ENCODE results near the gene UBE2E2. TPM values are rescaled to one million over a fixed set of nuclear protein-coding genes. Genes with fewer than 3 reads are reported as not detected.

The UBE2E2 gene
- polyA plus RNA-seq, 1 donor (not counting 4 experiments of a cell fraction or from before 2014, with no cell fraction given): 63.2 TPM

- H3K4me3 ChIP-seq (ENCODE audit: control insufficient read depth in 2 of 3, extremely low read depth in 1 of 3, insufficient read depth in 2 of 3, low read depth in 1 of 3, low read length in 3 of 3): no peak overlapping the region
- no peak for TF ChIP-seq CTCF (optimal IDR thresholded peaks at IDR 0.05 in 1 of 3, IDR thresholded peaks at IDR 0.05 in 1 of 3, conservative IDR thresholded peaks at IDR 0.05 in 1 of 3; ENCODE audit: extremely low read depth in 1 of 3, insufficient read depth in 2 of 3, low read length in 3 of 3)
- TF ChIP-seq EZH2 (IDR thresholded peaks at IDR 0.05; ENCODE audit: low read length): no peak
- FAIRE-seq (no peak), DNase-seq (ENCODE audit: low read depth, low spot score) (no peak)
- no peaks in the 10 kb centered on the region for H3K9me3 ChIP-seq (ENCODE audit: control insufficient read depth, low read depth, low read length)
- no peaks in the 10 kb centered on the region for H3K36me3 ChIP-seq (ENCODE audit: control insufficient read depth in 2 of 2, extremely low read depth in 1 of 2, insufficient read depth in 2 of 2, low read length in 2 of 2)
- H4K20me1 ChIP-seq (ENCODE audit: control insufficient read depth, extremely low read depth, insufficient read depth, low read length): no peaks in the 10 kb centered on the region
- H3K9ac ChIP-seq (ENCODE audit: control insufficient read depth, extremely low read depth, insufficient read depth, low read length): no peak overlapping the region
- H3K27ac ChIP-seq (ENCODE audit: control insufficient read depth, insufficient read depth, low read length): no peak overlapping the region
- dilution Hi-C loops (cut with MboI; ENCODE audit: extremely low pct_ligation_motif_present, low sequenced_read_pairs): no loop called here
- H2AFZ ChIP-seq (ENCODE audit: control insufficient read depth, low read length): no peak overlapping the region
- no peaks in the 10 kb centered on the region for H3K27me3 ChIP-seq (ENCODE audit: control insufficient read depth, extremely low read depth, insufficient read depth, low read length)
- no peak overlapping the region for H3K4me2 ChIP-seq (ENCODE audit: control insufficient read depth, extremely low read depth, insufficient read depth, low read depth, low read length)
- no peaks in the 10 kb centered on the region for H3K79me2 ChIP-seq (ENCODE audit: control insufficient read depth, insufficient read depth, low read length)
- no peaks in the 10 kb centered on the region for H3K9me1 ChIP-seq (ENCODE audit: control insufficient read depth, extremely low read depth, insufficient read depth, low read length)
- no peaks in the 10 kb centered on the region for H3K4me1 ChIP-seq (ENCODE audit: control insufficient read depth, extremely low read depth, insufficient read depth, low read length)
Measured at GRCh38 chr3:23594894-23595670, 392.0 kb downstream of the UBE2E2 start.

GRCh38 chr3:23595851-23596250 lies 392.7 kb downstream of the UBE2E2 start:
- H2AFZ ChIP-seq (ENCODE audit: control insufficient read depth, low read length): no peak overlapping the region
- H4K20me1 ChIP-seq (ENCODE audit: control insufficient read depth, extremely low read depth, insufficient read depth, low read length): no peaks in the 10 kb centered on the region
- H3K27ac ChIP-seq (ENCODE audit: control insufficient read depth, insufficient read depth, low read length): no peak overlapping the region
- no peaks in the 10 kb centered on the region for H3K79me2 ChIP-seq (ENCODE audit: control insufficient read depth, insufficient read depth, low read length)
- no peak overlapping the region for H3K4me3 ChIP-seq (ENCODE audit: control insufficient read depth in 2 of 3, extremely low read depth in 1 of 3, insufficient read depth in 2 of 3, low read depth in 1 of 3, low read length in 3 of 3)
- no peaks in the 10 kb centered on the region for H3K4me1 ChIP-seq (ENCODE audit: control insufficient read depth, extremely low read depth, insufficient read depth, low read length)
- no peak overlapping the region for H3K9ac ChIP-seq (ENCODE audit: control insufficient read depth, extremely low read depth, insufficient read depth, low read length)
- no peaks in the 10 kb centered on the region for H3K27me3 ChIP-seq (ENCODE audit: control insufficient read depth, extremely low read depth, insufficient read depth, low read length)
- no peak for TF ChIP-seq EZH2 (IDR thresholded peaks at IDR 0.05; ENCODE audit: low read length)
- no peak for TF ChIP-seq CTCF (optimal IDR thresholded peaks at IDR 0.05 in 1 of 3, IDR thresholded peaks at IDR 0.05 in 1 of 3, conservative IDR thresholded peaks at IDR 0.05 in 1 of 3; ENCODE audit: extremely low read depth in 1 of 3, insufficient read depth in 2 of 3, low read length in 3 of 3)
- dilution Hi-C loops (cut with MboI; ENCODE audit: extremely low pct_ligation_motif_present, low sequenced_read_pairs): no loop called here
- no peaks in the 10 kb centered on the region for H3K36me3 ChIP-seq (ENCODE audit: control insufficient read depth in 2 of 2, extremely low read depth in 1 of 2, insufficient read depth in 2 of 2, low read length in 2 of 2)
- H3K9me1 ChIP-seq (ENCODE audit: control insufficient read depth, extremely low read depth, insufficient read depth, low read length): no peaks in the 10 kb centered on the region
- H3K9me3 ChIP-seq (ENCODE audit: control insufficient read depth, low read depth, low read length): no peaks in the 10 kb centered on the region
- no peak for DNase-seq (ENCODE audit: low read depth, low spot score)
- no peak for FAIRE-seq
- no peak overlapping the region for H3K4me2 ChIP-seq (ENCODE audit: control insufficient read depth, extremely low read depth, insufficient read depth, low read depth, low read length)

Data from keratinocyte (primary cell).